A549 (cell line): ENCODE results near the gene TRAPPC3. TPM values are rescaled to one million over a fixed set of nuclear protein-coding genes. Genes with fewer than 3 reads are reported as not detected.

ENCODE experiments used
- ATAC-seq, 2 experiments: fragments of 200-7000 bp in 1 of 2; fragments of >200 bp in 1 of 2; cut with Nextera tagmentation in 1 of 2; cut with Tn5 transposase in 1 of 2; 3 replicates each; pipeline versions ENCODE4 v1.8.0 to v1.9.1; 2018 to 2020; ENCODE audit warnings: mild to moderate bottlenecking in 1 of 2, moderate library complexity in 1 of 2
- CTCF ChIA-PET: fragments of 300-600 bp; sonication (Branson Sonifier 250); formaldehyde crosslinking; extraction: SDS; loops from one replicate; lab custom pipeline; 2021; ENCODE audit warnings: antibody characterized with exemption, inconsistent platforms; lab: Yijun Ruan, JAX
- POLR2A ChIA-PET: fragments of 350-600 bp; formaldehyde crosslinking; extraction: SDS; loops from one replicate; lab custom pipeline; 2021; ENCODE audit warnings: antibody characterized with exemption, inconsistent platforms; lab: Yijun Ruan, JAX
- DNase-seq, 2 experiments: peaks; one replicate each; pipeline versions ENCODE4 v3.0.0 to v3.0.0-alpha.2; 2011 to 2016; ENCODE audit warnings: low read depth in 1 of 2, low spot score in 1 of 2
- FAIRE-seq: peaks from 2 replicates; lab custom pipeline; 2011; peaks lifted over from hg19 to GRCh38; lab: Jason Lieb, UNC
- H3K27ac ChIP-seq, 2 experiments: fragments of >200 bp; sonication (Bioruptor Twin); formaldehyde crosslinking; 3 replicates each; pipeline ENCODE4 v1.5.1; 2016 to 2017
- H3K4me1 ChIP-seq: fragments of >200 bp; sonication (Bioruptor Twin); formaldehyde crosslinking; 3 replicates; pipeline ENCODE4 v1.6.1; 2016
- H3K4me2 ChIP-seq: fragments of >200 bp; sonication (Bioruptor Twin); formaldehyde crosslinking; 3 replicates; pipeline ENCODE4 v1.6.1; 2016
- H3K4me3 ChIP-seq: fragments of >200 bp; sonication (Bioruptor Twin); formaldehyde crosslinking; 3 replicates; pipeline ENCODE4 v1.5.1; 2016
- H3K9me3 ChIP-seq: fragments of >200 bp; sonication (Bioruptor Twin); formaldehyde crosslinking; 3 replicates; pipeline ENCODE4 v1.6.1; 2016
- BHLHE40 ChIP-seq: IDR thresholded peaks from 2 replicates; pipeline ENCODE4 v1.6.1; 2012; ENCODE audit warnings: low read depth, low read length, inconsistent platforms
- CBX8 ChIP-seq: fragments of 200-600 bp; sonication (generic); IDR thresholded peaks from 2 replicates; pipeline ENCODE4 v1.6.1; 2016
- CEBPB ChIP-seq, 2 experiments: fragments of >200 bp in 1 of 2; sonication (Bioruptor Twin) in 1 of 2; formaldehyde crosslinking in 1 of 2; IDR thresholded peaks; 2 replicates each; pipeline ENCODE4 v1.6.1; 2012 to 2016
- CHD4 ChIP-seq: fragments of 200-600 bp; sonication (generic); IDR thresholded peaks from 2 replicates; pipeline ENCODE4 v1.6.1; 2016; ENCODE audit warnings: antibody characterized with exemption, mild to moderate bottlenecking, borderline replicate concordance
- EHF ChIP-seq: fragments of 250-450 bp; sonication (Bioruptor Pico); IDR thresholded peaks from 2 replicates; pipeline ENCODE4 v1.5.0; 2020; ENCODE audit warnings: mild to moderate bottlenecking
- EHMT2 ChIP-seq: fragments of 200-600 bp; sonication (generic); IDR thresholded peaks from 2 replicates; pipeline ENCODE4 v1.6.1; 2016; ENCODE audit warnings: antibody characterized with exemption, low read depth, mild to moderate bottlenecking, moderate library complexity
- EP300 ChIP-seq, 2 experiments: fragments of >200 bp; sonication (Bioruptor Twin); formaldehyde crosslinking; IDR thresholded peaks; 2 replicates in 1 of 2; 3 replicates in 1 of 2; pipeline ENCODE4 v1.6.1; 2016 to 2017
- ESRRA ChIP-seq: fragments of 150-350 bp; IDR thresholded peaks from 2 replicates; pipeline ENCODE4 v1.6.1; 2014; ENCODE audit warnings: mild to moderate bottlenecking, low read length, borderline replicate concordance
- GATA3 ChIP-seq: IDR thresholded peaks from 2 replicates; pipeline ENCODE4 v1.6.1; 2012; ENCODE audit warnings: borderline replicate concordance
- HDAC2 ChIP-seq: fragments of 200-600 bp; sonication (generic); IDR thresholded peaks from 2 replicates; pipeline ENCODE4 v1.6.1; 2016
- HEYL ChIP-seq: fragments of 250-450 bp; sonication (Bioruptor Pico); IDR thresholded peaks from 2 replicates; pipeline ENCODE4 v1.8.0; 2021; ENCODE audit warnings: mild to moderate bottlenecking, moderate library complexity
- HOXA7 ChIP-seq: fragments of 250-450 bp; sonication (Bioruptor Pico); IDR thresholded peaks from 2 replicates; pipeline ENCODE4 v1.5.0; 2020; ENCODE audit warnings: mild to moderate bottlenecking, moderate library complexity
- HOXB13 ChIP-seq: fragments of 250-450 bp; sonication (Bioruptor Pico); IDR thresholded peaks from 2 replicates; pipeline ENCODE4 v1.5.0; 2020; ENCODE audit warnings: low read depth, mild to moderate bottlenecking, moderate library complexity
- HOXB5 ChIP-seq: fragments of 250-450 bp; sonication (Bioruptor Pico); IDR thresholded peaks from 2 replicates; pipeline ENCODE4 v1.5.0; 2020; ENCODE audit warnings: mild to moderate bottlenecking, moderate library complexity
- JUN ChIP-seq, 2 experiments: fragments of >200 bp; sonication (Bioruptor Twin); formaldehyde crosslinking; IDR thresholded peaks; 2 replicates in 1 of 2; 3 replicates in 1 of 2; pipeline ENCODE4 v1.6.1; 2016 to 2017
- MAFK ChIP-seq: fragments of 450-650 bp; IDR thresholded peaks from 2 replicates; pipeline ENCODE4 v1.6.1; 2014; ENCODE audit not compliant: partially characterized antibody
- MAZ ChIP-seq: fragments of 150-350 bp; IDR thresholded peaks from 2 replicates; pipeline ENCODE4 v1.6.1; 2014; ENCODE audit warnings: antibody characterized with exemption, low read depth, low read length, borderline replicate concordance
- MYC ChIP-seq: IDR thresholded peaks from 2 replicates; pipeline ENCODE4 v1.6.1; 2012; ENCODE audit warnings: mild to moderate bottlenecking, inconsistent platforms, low read length, improper control_type of control experiment, borderline replicate concordance
- NFE2L2 ChIP-seq: fragments of 150-350 bp; conservative IDR thresholded peaks from 2 replicates; pipeline ENCODE4 v1.6.1; 2014; ENCODE audit warnings: low read length
- NPAS2 ChIP-seq: fragments of 250-450 bp; sonication (Bioruptor Pico); IDR thresholded peaks from 2 replicates; pipeline ENCODE4 v1.8.0; 2022; ENCODE audit warnings: mild to moderate bottlenecking, moderate library complexity, borderline replicate concordance
- NR3C1 ChIP-seq: fragments of >200 bp; sonication (Bioruptor Twin); formaldehyde crosslinking; IDR thresholded peaks from 3 replicates; pipeline ENCODE4 v1.6.1; 2017
- PHF8 ChIP-seq: fragments of 200-600 bp; sonication (generic); IDR thresholded peaks from 2 replicates; pipeline ENCODE4 v1.6.1; 2016; ENCODE audit warnings: low read depth, mild to moderate bottlenecking, antibody characterized with exemption, moderate library complexity, borderline replicate concordance
- POLR2A ChIP-seq: IDR thresholded peaks from 2 replicates; pipeline ENCODE4 v1.6.1; 2012; ENCODE audit warnings: mild to moderate bottlenecking, low read length
- RFX5 ChIP-seq: fragments of 450-650 bp; IDR thresholded peaks from 2 replicates; pipeline ENCODE4 v1.7.1; 2014; ENCODE audit warnings: antibody characterized with exemption, mild to moderate bottlenecking, moderate library complexity
- SMC3 ChIP-seq: fragments of >200 bp; sonication (Bioruptor Twin); formaldehyde crosslinking; IDR thresholded peaks from 3 replicates; pipeline ENCODE4 v1.6.1; 2018; ENCODE audit warnings: inconsistent platforms
- ZSCAN20 ChIP-seq: fragments of 250-450 bp; sonication (Bioruptor Pico); IDR thresholded peaks from 2 replicates; pipeline ENCODE4 v1.8.0; 2022; ENCODE audit warnings: mild to moderate bottlenecking, moderate library complexity
- whole genome bisulfite sequencing: methylation state at CpG from one replicate; pipeline ENCODE4 v1.1.6; 2017; ENCODE audit errors: missing lambda C conversion rate; 5-methylcytosine and 5-hydroxymethylcytosine counted together
- polyA plus RNA-seq, 4 experiments: library from polyadenylated mRNA; depleted of rRNA in 3 of 4; stranded (reverse); fragments of >200 nt; fragmentation: RNase III in 1 of 4; extraction: RNeasy Plus Mini Kit Qiagen cat#74134 plus additional on column Dnase treatment in 1 of 4; gene quantifications; 2 replicates in 3 of 4; 3 replicates in 1 of 4; pipeline ENCODE4 v1.2.3, GENCODE V29; 2011 to 2017
- TF ChIP-seq, protein P1 (sequence below): fragments of 250-450 bp; sonication (Bioruptor Pico); IDR thresholded peaks from 2 replicates; pipeline ENCODE4 v1.5.0; 2020; ENCODE audit warnings: low read depth, mild to moderate bottlenecking, moderate library complexity
- TF ChIP-seq, protein P2 (sequence below): IDR thresholded peaks from 2 replicates; pipeline ENCODE4 v1.6.1; 2012
- TF ChIP-seq, protein P3 (sequence below): fragments of 250-450 bp; sonication (Bioruptor Pico); IDR thresholded peaks from 2 replicates; pipeline ENCODE4 v1.5.0; 2021; ENCODE audit warnings: mild to moderate bottlenecking, moderate library complexity, borderline replicate concordance

TRAPPC3 gene
- polyA plus RNA-seq, 2 of the 4 experiments (the other 2 are of a cell fraction) = 62.2 to 103 TPM

DNA sequence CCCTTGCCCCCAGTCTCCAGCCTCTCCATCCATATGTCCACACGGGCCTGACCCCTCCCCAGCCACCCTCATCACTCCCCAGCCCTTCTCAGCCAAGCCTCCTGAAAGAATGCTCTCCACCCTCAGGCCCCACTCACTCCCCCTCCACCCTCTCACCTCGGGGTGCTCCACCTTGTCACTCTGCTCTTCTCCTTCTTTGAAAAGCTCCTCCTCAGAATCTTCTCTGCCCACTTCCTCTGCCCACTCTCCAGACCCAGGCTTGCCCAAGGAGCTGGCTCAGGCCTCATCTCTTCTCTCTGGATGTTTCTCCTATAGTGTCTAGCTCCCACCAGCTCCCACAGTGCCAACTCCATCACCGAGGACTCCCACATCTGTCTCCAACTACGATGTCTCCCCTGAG is 38.1 kb downstream of the TRAPPC3 start:
- no peak overlapping the region for H3K4me3 ChIP-seq
- TF ChIP-seq NR3C1 (no peak), HOXB5 (CRISPR knock-in tag) (no peak), HOXA7 (CRISPR knock-in tag) (no peak), CHD4 (no peak), HDAC2 (no peak), HOXB13 (CRISPR knock-in tag) (no peak), POLR2A (no peak), EP300 (IDR thresholded peaks at IDR 0.05) (no peak), ZSCAN20 (CRISPR knock-in tag) (no peak), NPAS2 (CRISPR knock-in tag) (no peak), EHF (no peak), MYC (no peak), CEBPB (IDR thresholded peaks at IDR 0.05) (no peak), GATA3 (no peak), HEYL (no peak), RFX5 (no peak), JUN (IDR thresholded peaks at IDR 0.05) (no peak), SMC3 (no peak), MAFK (no peak)
- TF ChIP-seq, protein P1, sequence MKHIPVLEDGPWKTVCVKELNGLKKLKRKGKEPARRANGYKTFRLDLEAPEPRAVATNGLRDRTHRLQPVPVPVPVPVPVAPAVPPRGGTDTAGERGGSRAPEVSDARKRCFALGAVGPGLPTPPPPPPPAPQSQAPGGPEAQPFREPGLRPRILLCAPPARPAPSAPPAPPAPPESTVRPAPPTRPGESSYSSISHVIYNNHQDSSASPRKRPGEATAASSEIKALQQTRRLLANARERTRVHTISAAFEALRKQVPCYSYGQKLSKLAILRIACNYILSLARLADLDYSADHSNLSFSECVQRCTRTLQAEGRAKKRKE (CRISPR knock-in tag) = no peak
- H3K4me1 ChIP-seq = no peaks in the 10 kb centered on the region
- no peaks in the 10 kb centered on the region for H3K9me3 ChIP-seq
- H3K27ac ChIP-seq = no peak overlapping the region
- DNase-seq = no peak
- FAIRE-seq = no peak
- 56% methylated on average over 4 of the region's 4 CpGs for WGBS
- CTCF ChIA-PET = interaction anchor here (1.0 to 2.7 kb wide), 3 partner anchors 12 to 175 kb away, joined by 4 to 15 read pairs (median 6); no protein-coding TSS in a partner anchor
- no peak for ATAC-seq
- no peak overlapping the region for H3K4me2 ChIP-seq
- POLR2A ChIA-PET = no interaction called here

DNA sequence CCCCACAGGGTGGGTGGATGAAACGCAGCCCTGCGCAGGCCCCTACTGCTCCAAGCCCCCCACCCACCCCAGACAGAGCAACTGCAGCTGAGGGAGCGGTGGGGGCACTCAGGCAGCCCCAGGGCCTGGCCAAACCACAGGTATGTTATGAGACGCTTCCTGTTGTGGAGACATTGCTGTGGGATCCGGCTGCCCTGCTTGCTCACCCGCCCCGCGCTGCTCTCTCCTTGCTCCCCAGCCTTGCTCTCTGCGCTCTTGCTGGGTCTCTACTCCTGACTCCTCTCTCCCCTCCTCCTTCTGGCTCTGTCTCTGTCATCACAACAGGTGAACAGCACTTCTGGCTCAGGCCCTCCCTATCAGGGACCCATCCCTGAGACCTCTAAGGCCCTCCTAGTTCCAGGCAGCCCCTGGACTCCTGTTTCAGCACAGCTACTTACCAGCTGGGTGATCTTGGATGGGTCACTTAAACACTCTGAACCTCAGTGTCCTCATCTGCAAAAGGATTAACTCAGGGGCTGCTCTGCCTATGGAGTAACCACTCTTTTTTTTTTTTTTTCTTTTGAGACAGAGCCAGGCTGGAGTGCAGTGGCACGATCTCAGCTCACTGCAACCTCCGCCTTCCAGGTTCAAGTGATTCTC is 40.1 kb downstream of the TRAPPC3 start:
- no peak for TF ChIP-seq EP300 (IDR thresholded peaks at IDR 0.05)
- TF ChIP-seq MYC = no peak
- no peak for TF ChIP-seq HOXB5 (CRISPR knock-in tag)
- no peak for TF ChIP-seq BHLHE40
- TF ChIP-seq, protein P2, sequence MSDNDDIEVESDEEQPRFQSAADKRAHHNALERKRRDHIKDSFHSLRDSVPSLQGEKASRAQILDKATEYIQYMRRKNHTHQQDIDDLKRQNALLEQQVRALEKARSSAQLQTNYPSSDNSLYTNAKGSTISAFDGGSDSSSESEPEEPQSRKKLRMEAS = no peak
- TF ChIP-seq MAFK = no peak
- TF ChIP-seq CHD4 = no peak
- TF ChIP-seq MAZ = no peak
- no peak for TF ChIP-seq NFE2L2
- TF ChIP-seq, protein P3, sequence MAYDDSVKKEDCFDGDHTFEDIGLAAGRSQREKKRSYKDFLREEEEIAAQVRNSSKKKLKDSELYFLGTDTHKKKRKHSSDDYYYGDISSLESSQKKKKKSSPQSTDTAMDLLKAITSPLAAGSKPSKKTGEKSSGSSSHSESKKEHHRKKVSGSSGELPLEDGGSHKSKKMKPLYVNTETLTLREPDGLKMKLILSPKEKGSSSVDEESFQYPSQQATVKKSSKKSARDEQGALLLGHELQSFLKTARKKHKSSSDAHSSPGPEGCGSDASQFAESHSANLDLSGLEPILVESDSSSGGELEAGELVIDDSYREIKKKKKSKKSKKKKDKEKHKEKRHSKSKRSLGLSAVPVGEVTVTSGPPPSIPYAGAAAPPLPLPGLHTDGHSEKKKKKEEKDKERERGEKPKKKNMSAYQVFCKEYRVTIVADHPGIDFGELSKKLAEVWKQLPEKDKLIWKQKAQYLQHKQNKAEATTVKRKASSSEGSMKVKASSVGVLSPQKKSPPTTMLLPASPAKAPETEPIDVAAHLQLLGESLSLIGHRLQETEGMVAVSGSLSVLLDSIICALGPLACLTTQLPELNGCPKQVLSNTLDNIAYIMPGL = no peak
- no peak for TF ChIP-seq ZSCAN20 (CRISPR knock-in tag)
- no peak for TF ChIP-seq ESRRA
- TF ChIP-seq EHMT2 = no peak
- TF ChIP-seq JUN (IDR thresholded peaks at IDR 0.05) = no peak
- no peak for TF ChIP-seq CBX8
- TF ChIP-seq PHF8 = no peak
- TF ChIP-seq NR3C1 = no peak
- no peak for TF ChIP-seq SMC3
- 89% methylated on average over 9 of the region's 11 CpGs for WGBS
- no peaks in the 10 kb centered on the region for H3K4me1 ChIP-seq
- ChIA-PET CTCF (interaction anchor here (0.6 to 2.7 kb wide), 6 partner anchors 9 to 96 kb away, joined by 3 to 15 read pairs (median 4); no protein-coding TSS in a partner anchor), POLR2A (no interaction called here)
- no peak overlapping the region for H3K27ac ChIP-seq
- H3K4me3 ChIP-seq = no peak overlapping the region
- H3K4me2 ChIP-seq = no peak overlapping the region
- FAIRE-seq (no peak), DNase-seq (no peak), ATAC-seq (peak in 1 of 2 experiments; percentile 30; a peak in 2 of 6 replicates)
- no peaks in the 10 kb centered on the region for H3K9me3 ChIP-seq
